Smooth muscle cell (in vitro differentiated cells): ENCODE measurements around the gene CMTM1. TPM values are rescaled to one million over a fixed set of nuclear protein-coding genes. Genes with fewer than 3 reads are reported as not detected.
A peak's percentile ranks its signal among the peaks of the same experiment; 100 is the strongest.

ENCODE experiments used
- DNase-seq: peaks from one replicate; lab custom pipeline; 2025; ENCODE audit not compliant: unreplicated experiment; lab: John Stamatoyannopoulos, UW
- H2AFZ ChIP-seq: fragments of 200-600 bp; sonication (generic); 2 replicates; pipeline ENCODE4 v1.6.0; 2016; ENCODE audit warnings: antibody characterized with exemption, low read depth, mild to moderate bottlenecking
- H3F3A ChIP-seq: fragments of 200-600 bp; sonication (generic); 2 replicates; pipeline ENCODE4 v1.6.0; 2017; ENCODE audit warnings: antibody characterized with exemption, low read depth
- H3K27ac ChIP-seq: fragments of 200-600 bp; sonication (generic); 2 replicates; pipeline ENCODE4 v1.5.1; 2016; ENCODE audit warnings: low read depth, mild to moderate bottlenecking
- H3K27me3 ChIP-seq: fragments of 200-600 bp; sonication (generic); 2 replicates; pipeline ENCODE4 v1.6.1; 2016; ENCODE audit warnings: low read depth, mild to moderate bottlenecking
- H3K36me3 ChIP-seq: fragments of 200-600 bp; sonication (generic); 2 replicates; pipeline ENCODE4 v1.5.1; 2016; ENCODE audit warnings: low read depth
- H3K4me1 ChIP-seq: fragments of 200-600 bp; sonication (generic); 2 replicates; pipeline ENCODE4 v1.5.1; 2016; ENCODE audit warnings: low read depth
- H3K4me2 ChIP-seq: fragments of 200-600 bp; sonication (generic); 2 replicates; pipeline ENCODE4 v1.6.0; 2016; ENCODE audit warnings: mild to moderate bottlenecking
- H3K4me3 ChIP-seq: fragments of 200-600 bp; sonication (generic); 2 replicates; pipeline ENCODE4 v1.5.1; 2016; ENCODE audit warnings: mild to moderate bottlenecking
- H3K79me2 ChIP-seq: fragments of 200-600 bp; sonication (generic); 2 replicates; pipeline ENCODE4 v1.6.0; 2016; ENCODE audit warnings: low read depth, mild to moderate bottlenecking
- H3K9ac ChIP-seq: fragments of 200-600 bp; sonication (generic); 2 replicates; pipeline ENCODE4 v1.6.0; 2016; ENCODE audit warnings: low read depth
- H3K9me3 ChIP-seq: fragments of 200-600 bp; sonication (generic); replicated peaks from 2 replicates; pipeline ENCODE4 v1.5.1; 2016; ENCODE audit warnings: low read depth
- H4K20me1 ChIP-seq: fragments of 200-600 bp; sonication (generic); 2 replicates; pipeline ENCODE4 v1.6.0; 2016; ENCODE audit warnings: low read depth
- WGBS: methylation state at CpG from one replicate; pipeline ENCODE4 v1.1.7; 2016; ENCODE audit warnings: low lambda C conversion rate; 5-methylcytosine and 5-hydroxymethylcytosine counted together
- polyA plus RNA-seq: library from polyadenylated mRNA; unstranded; fragments of >200 nt; fragmentation: Nextera tagmentation; extraction: Ambion mirVana; gene quantifications from 2 replicates; pipeline ENCODE4 v1.2.1, GENCODE V29; 2016
- total RNA-seq: library from RNA; depleted of rRNA; stranded (reverse); fragments of >200 nt; gene quantifications from 2 replicates; pipeline ENCODE4 v1.2.3, GENCODE V29; 2014
- TF ChIP-seq, protein P1 (sequence below): fragments of 200-600 bp; sonication (generic); IDR thresholded peaks from 2 replicates; pipeline ENCODE4 v1.5.1; 2017; ENCODE audit warnings: borderline replicate concordance, mild to moderate bottlenecking, antibody characterized with exemption; ENCODE audit not compliant: insufficient read depth, poor library complexity, severe bottlenecking

Gene CMTM1
- 0.27 and 2.6 TPM in 2 replicates for total RNA-seq
- polyA plus RNA-seq: 2.5 and 2.6 TPM in 2 replicates

DNA sequence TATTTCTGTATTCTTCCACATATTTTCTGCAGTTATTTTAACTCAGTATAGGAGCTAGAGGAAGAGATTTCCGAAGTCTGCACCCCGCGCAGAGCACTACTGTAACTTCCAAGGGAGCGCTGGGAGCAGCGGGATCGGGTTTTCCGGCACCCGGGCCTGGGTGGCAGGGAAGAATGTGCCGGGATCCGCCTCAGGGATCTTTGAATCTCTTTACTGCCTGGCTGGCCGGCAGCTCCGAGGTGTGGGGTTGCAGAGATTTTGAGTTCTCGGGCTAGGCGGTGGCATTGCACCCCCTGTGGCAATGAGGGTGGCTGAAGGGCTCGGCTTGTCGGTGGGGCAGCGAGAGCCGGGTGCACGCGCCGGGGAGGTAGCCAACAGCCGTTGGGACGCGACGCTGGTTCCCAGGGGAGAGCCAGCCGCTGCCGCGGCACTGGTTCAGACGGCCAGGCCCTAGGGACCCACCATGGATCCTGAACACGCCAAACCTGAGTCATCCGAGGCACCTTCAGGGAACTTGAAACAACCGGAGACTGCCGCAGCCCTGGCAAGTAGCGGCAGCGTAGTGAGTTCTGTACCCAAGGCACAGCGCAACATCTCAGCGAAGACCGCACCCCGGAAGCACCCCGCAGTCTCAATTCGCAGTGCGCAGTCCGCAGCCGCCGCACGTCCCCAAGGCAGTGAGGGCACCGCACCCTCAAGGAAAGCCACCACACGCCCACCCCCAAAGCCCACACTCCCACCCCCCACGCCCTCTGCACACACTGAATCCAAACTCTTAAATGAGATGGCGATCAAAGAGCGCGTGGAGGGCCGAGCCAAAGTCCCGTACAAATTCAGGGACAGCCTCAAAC lies at the start of gene CMTM1:
TSS of gene CMTM1 (plus strand) at position 389 of the 851 bp plus-strand sequence. CDS start at position 464, 75 bp downstream.
- H3K4me1 ChIP-seq: peaks cover 11% of the 10 kb centered on the region

DNA sequence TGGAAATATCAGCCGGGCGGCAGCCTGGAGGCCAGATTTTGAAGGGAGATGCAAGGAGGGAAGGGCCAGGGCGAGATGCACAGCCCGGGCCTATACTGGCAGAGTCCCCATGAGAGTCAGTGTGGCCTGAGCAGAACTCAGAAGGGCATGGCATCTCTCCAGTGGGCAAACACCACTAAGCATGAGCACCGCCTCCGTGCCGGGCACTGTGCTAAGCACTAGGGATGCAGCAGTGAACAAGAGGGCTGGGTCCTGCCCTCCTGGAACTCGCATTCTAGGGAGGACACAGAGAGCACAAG lies 49.8 kb upstream of the CMTM1 start:
- Histone ChIP-seq H3K4me2 (peak overlapping the region; percentile 45), H3K9me3 (no peaks in the 10 kb centered on the region), H2AFZ (no peak overlapping the region), H3K79me2 (no peaks in the 10 kb centered on the region), H3K27me3 (no peaks in the 10 kb centered on the region), H3K9ac (no peak overlapping the region), H3K36me3 (no peaks in the 10 kb centered on the region), H3K4me3 (no peak overlapping the region), H4K20me1 (no peaks in the 10 kb centered on the region), H3K4me1 (peaks cover 22% of the 10 kb centered on the region), H3F3A (peaks cover 8% of the 10 kb centered on the region), H3K27ac (peak overlapping the region; percentile 97)
- DNase-seq: no peak
- WGBS: 77% methylated on average over 8 of the region's 8 CpGs
- TF ChIP-seq, protein P1, sequence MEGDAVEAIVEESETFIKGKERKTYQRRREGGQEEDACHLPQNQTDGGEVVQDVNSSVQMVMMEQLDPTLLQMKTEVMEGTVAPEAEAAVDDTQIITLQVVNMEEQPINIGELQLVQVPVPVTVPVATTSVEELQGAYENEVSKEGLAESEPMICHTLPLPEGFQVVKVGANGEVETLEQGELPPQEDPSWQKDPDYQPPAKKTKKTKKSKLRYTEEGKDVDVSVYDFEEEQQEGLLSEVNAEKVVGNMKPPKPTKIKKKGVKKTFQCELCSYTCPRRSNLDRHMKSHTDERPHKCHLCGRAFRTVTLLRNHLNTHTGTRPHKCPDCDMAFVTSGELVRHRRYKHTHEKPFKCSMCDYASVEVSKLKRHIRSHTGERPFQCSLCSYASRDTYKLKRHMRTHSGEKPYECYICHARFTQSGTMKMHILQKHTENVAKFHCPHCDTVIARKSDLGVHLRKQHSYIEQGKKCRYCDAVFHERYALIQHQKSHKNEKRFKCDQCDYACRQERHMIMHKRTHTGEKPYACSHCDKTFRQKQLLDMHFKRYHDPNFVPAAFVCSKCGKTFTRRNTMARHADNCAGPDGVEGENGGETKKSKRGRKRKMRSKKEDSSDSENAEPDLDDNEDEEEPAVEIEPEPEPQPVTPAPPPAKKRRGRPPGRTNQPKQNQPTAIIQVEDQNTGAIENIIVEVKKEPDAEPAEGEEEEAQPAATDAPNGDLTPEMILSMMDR: no peak

More for the DNA sequence above, at the start of gene CMTM1:
- H3K27ac ChIP-seq: no peak within 1 kb of the TSS
- H2AFZ ChIP-seq: no peak within 1 kb of the TSS
- TF ChIP-seq, protein P1: no peak
- no peaks in the 10 kb centered on the region for H3K27me3 ChIP-seq
- no peaks in the 10 kb centered on the region for H3K79me2 ChIP-seq
- WGBS: 96% methylated on average over 54 of the region's 54 CpGs
- H3K4me2 ChIP-seq: no peak within 1 kb of the TSS
- no peak within 1 kb of the TSS for H3K9ac ChIP-seq
- H3K9me3 ChIP-seq: no peaks in the 10 kb centered on the region
- no peak for DNase-seq
- H3K36me3 ChIP-seq: no peaks in the 10 kb centered on the region
- no peaks in the 10 kb centered on the region for H4K20me1 ChIP-seq
- H3K4me3 ChIP-seq: no peak within 1 kb of the TSS
- peaks cover 15% of the 10 kb centered on the region for H3F3A ChIP-seq

GRCh38 chr16:66516808-66517585 lies 49.2 kb upstream of the CMTM1 start:
- 56% methylated on average over 14 of the region's 15 CpGs for WGBS
- DNase-seq: peak; percentile 58
- no peak overlapping the region for H3K4me3 ChIP-seq

More at GRCh38 chr16:66516808-66517585, 49.2 kb upstream of the CMTM1 start:
- H3K36me3 ChIP-seq: no peaks in the 10 kb centered on the region
- H3K27me3 ChIP-seq: no peaks in the 10 kb centered on the region
- no peaks in the 10 kb centered on the region for H3K79me2 ChIP-seq
- peaks cover 8% of the 10 kb centered on the region for H3F3A ChIP-seq
- TF ChIP-seq, protein P1: no peak
- peaks cover 22% of the 10 kb centered on the region for H3K4me1 ChIP-seq
- H3K4me2 ChIP-seq: peak overlapping the region; percentile 71
- H3K27ac ChIP-seq: peak overlapping the region; percentile 97
- no peaks in the 10 kb centered on the region for H4K20me1 ChIP-seq
- no peak overlapping the region for H2AFZ ChIP-seq
- H3K9ac ChIP-seq: peak overlapping the region; percentile 87
- no peaks in the 10 kb centered on the region for H3K9me3 ChIP-seq
